HG03159 (cell line): ENCODE results near the gene PWWP2B.

Experiments
- ATAC-seq: cut with Tn5 transposase; IDR thresholded peaks from one replicate; pipeline ENCODE4 v1.9.1; 2021; ENCODE audit warnings: mild to moderate bottlenecking, moderate library complexity; ENCODE audit not compliant: unreplicated experiment

PWWP2B gene

DNA sequence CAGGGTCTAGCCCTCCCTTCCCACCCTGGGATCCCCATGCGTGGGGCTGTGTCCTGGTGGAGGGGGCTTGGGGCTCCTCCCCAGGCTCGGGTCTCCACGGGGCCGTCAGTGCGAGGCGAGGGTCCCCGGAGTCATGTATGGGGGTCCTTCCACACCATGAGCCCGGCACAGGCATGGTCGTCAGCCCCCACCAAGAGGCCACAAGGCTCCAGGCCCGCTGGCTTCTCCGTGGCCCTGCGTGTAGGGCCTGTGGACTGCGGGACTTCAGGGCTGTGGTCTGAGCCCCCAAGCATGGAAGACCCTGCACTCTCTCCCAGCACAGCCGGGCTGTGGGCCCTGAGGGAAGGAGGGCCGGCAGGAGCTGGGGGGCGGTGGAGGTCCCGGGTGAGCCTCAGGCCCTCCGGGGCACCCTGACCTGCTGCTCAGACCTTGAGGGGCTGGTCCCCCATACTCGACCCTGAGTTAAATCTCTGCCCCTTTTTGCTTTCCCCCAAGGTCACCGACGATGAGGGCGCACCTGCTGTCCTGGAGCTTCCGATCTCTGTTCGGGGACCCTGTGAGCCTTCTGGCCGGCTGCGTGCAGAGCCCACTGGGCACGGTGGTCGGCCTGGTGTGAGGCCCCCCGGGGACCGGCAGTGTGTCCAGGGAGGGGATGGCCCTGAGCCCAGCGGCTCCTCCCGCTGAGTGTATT lies 19.7 kb downstream of the PWWP2B start:
- ATAC-seq = no peak

DNA sequence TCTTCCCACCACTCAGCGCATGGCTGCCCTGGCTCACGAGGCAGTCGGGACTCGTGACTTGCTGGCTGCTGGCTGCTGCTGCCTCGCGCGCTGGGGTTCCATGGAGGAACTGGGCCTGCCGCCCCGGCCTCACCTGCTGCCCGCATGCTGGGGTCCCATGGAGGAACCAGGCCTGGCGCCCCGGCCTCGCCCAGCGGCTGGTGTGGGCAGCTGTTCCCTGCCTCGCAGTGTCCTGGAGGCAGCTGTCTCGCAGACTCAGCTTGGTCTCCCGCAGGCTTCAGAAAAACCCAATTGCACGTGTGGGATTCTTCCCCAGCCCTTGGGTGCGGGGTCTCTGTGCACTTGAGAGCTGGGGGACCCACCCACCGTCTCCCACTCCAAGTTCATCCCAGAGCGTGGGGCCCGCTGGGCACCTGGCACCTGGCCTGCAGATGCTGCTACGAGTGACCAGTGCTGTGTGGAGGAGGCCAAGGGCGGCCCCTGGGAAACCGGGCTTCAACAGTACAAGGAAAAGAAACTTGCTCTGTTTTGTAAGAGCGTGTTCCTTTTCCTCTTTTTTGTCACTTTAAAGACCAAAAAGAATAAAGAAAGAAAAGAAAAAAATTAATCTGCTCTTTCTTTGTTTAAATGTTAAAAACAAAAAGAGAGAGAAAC lies 20.4 kb downstream of the PWWP2B start:
- no peak for ATAC-seq

- ATAC-seq = no peak
Observed at GRCh38 chr10:132417957-132418441, 21.0 kb downstream of the PWWP2B start.

DNA sequence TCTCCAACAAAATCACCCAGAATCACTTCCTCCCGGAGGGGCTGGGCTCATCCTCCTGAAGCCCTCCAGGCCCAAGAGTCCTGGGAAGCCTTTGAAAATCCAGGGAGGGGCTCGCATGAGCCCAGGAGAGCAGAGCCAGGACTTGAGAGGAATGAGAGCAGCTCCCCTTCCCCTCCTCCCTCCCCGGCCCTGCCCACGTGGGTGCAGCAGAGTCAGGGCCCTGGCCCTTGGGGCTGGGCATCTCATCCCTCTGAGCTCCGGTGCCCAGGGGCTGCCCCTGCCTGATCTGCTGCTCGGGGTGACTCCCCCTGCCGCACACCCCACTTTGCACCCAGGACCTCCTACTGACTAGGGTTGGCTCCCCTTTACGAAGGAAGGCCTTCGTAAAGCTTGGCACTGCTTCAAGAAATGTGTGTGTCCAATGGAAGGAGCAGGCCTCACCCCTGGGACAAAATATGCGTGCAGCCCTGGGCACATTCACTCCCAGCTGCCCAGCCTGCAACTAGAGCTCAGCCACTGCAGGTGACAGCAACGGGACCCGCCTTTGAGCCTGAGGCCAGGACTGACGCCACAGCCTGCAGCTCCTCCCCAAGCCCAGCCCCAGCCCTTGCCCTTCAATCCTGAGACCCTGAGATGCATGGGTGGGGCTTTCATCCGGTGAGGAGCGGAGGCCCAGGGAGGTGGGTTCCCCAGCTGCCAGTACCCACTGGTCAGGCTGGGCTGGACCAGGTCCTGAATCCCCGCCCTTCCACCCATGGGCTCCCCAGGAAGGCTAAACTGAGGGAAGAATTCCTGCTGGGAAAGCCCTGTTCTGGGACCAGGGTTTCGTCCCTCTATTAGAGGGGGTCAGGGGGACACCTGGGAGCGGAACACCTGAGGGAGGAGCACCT lies 21.8 kb downstream of the PWWP2B start:
- ATAC-seq = no peak

DNA sequence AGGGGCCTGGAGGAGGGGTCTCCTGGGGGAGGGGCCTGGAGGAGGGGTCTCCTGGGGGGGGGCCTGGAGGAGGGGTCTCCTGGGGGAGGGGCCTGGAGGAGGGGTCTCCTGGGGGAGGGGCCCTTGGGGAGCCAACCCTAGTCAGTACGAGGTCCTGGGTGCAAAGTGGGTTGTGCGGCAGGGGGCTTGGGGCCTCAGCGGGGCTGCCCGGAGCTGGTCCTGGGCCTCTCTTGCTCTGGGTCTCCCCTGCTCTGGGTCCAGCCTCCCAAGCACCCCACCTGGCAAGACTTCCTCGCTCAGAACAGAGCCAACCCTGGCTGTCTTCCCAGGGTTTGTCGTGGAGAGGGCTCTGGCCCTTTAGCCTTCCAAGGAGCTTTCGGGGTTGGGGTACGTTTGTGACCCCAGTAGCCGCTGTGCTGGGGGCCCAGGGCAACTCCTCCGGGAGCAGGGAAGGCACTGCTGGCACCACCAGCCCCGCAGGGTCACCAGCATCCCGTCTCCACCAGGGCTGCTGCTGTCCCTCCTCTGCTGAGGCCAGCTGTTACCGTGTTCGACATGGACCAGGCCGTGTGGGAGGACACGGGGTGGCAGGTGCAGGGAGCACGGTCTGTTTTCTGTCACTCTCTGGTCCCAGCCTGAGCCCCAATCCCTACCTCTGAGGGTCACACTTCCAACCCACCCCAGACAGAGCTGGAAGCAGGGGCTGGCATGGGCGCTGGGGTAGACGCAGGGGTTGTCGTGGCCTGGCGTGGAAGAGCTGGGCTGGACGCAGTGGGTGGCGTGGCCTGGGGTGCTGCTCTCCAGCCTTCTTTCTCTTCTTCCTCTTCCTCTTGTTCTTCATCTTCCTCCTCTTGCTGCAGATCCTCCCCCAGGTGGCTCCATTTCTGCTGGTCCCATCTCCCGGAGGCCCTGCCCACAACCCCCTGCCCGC lies 22.8 kb downstream of the PWWP2B start:
- no peak for ATAC-seq

DNA sequence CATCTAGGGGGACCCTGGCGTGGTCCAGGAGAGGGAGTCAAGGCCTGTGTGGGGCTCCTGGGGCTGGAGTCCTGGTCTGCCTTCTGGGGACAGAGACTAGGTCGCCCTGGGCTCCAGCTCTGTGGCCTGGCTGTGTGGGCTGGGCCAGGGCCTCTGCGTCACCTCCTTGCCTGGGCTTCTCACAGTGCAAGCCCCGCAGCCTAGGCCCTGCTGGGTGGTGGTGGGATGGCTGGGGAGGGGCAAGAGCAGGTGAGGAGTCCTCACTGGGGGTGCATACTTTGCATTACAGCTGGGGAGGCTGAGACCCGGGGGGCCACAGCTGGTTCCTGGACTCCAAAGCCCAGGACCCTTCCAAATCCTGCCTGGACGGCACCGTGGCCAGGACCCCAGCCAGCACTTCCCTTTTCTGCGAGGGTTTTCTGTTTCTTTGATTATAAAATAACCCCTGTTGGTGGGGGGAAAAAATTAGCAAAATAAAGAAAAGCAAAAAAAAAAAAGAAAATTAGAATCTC lies 23.5 kb downstream of the PWWP2B start:
- ATAC-seq = no peak

- no peak for ATAC-seq
Observed at GRCh38 chr10:132420981-132421846, 24.2 kb downstream of the PWWP2B start.

- no peak for ATAC-seq
Observed at GRCh38 chr10:132421847-132422751, 25.1 kb downstream of the PWWP2B start.

GRCh38 chr10:132422903-132423825 lies 26.2 kb downstream of the PWWP2B start:
- ATAC-seq = no peak

DNA sequence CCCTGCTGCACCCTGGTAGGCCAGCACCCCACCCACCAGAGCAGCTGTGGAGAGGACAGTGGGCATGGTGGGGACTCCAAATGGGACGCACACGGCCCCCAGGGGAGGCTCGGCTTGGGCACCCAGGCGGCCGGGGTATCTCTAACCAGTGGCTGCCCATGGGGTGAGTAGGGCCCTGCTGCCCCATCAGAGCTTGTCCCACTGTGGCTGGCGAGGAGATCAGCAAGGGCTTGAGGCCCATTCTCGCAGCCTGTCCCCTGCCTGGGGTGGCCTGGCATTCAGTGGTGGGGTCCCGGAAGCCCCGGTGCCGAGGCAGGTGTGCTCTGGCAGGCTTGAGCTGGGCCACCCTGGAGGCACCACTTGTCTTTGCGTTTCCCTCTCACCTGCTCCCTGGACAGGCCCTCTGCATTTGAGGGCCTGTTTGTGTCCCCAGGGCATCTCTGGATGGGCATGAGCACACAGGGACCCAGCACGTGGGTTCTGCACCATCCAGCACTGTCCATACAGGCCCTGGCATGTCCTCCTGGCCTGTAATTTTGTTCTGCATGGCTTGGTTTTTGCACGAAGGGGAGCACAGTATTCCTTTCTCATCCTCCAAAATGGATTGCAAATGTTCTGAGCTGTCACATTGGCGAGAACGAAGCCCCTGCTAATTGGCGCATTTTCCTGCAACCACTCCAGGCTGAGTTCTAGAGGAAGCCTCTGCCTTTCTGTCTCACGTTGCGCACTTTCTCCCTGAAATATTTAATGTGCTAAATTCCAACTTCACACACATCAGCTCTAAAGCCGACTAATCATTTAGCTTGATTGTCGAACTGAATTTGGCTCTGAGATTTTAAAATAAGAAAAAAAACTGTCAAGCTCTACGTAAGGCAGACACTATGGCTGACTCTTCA lies 27.2 kb downstream of the PWWP2B start:
- no peak for ATAC-seq

GRCh38 chr10:132425029-132425756 lies 28.2 kb downstream of the PWWP2B start:
- no peak for ATAC-seq

DNA sequence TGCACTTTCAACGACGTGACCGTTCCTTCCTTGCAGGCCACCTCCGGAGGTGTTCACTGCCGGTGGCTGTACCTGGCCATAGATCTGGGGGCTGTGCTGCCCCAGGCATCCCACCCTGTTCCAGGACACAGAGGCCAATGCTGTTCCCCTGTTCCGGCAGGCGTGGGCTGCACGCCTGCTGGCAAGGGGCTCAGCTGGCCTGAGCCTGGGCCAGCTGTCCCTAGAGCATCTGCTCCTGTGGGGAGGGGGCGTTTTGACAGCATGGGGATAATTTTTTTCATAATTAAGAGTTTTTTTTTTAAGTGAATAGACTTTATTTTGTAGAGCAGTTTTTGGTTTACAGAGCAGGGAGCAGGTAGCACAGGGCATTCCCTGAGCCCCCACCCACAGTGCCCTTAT lies 28.8 kb downstream of the PWWP2B start:
- no peak for ATAC-seq

DNA sequence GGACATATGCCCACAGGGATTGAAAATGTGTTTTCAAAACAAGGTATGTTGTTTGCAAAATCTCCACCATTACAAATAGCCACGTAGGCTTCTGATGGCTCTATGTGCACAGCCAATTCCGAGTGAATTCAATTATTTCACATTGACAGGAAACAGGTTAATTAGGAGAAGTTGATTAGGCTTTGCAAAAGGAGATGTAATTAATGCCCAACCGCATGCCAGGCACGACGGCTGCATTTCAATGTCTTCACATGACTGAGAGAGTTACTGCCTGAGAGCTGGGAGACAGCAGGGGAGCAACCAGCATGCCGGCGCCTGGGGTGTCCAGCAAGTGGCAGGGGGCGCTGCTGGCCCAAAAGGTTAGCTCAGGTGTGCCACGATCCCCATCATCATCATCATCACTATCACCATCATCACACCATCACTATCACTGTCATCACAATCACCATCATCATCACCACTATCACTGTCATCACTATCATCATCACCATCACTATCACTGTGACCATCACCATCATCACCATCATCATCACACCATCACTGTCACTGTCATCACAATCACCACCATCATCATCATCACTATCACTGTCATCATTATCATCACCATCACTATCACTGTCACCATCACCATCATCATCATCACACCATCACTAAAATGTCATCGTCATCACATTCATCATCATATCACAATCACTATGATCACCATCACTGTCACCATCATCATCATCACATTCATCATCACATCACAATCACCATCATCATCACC lies 30.2 kb downstream of the PWWP2B start:
- no peak for ATAC-seq

- ATAC-seq = no peak
Observed at GRCh38 chr10:132427939-132428367, 31.0 kb downstream of the PWWP2B start.

- ATAC-seq = no peak
Observed at GRCh38 chr10:132428486-132428995, 31.5 kb downstream of the PWWP2B start.
